Liver (tissue), 9 donors: ENCODE data around the gene MYO5A. TPM values are rescaled to one million over a fixed set of nuclear protein-coding genes. Genes with fewer than 3 reads are reported as not detected.

Experiments
- DNase-seq: peaks from one replicate; pipeline ENCODE4 v3.0.0-alpha.2; 2017; ENCODE audit warnings: low spot score
- H3K27ac ChIP-seq, 2 donors: one replicate each; pipeline ENCODE4 v1.7.0; 2013; ENCODE audit warnings: inconsistent platforms in 2 of 2, low read length in 2 of 2, control low read depth in 1 of 2, low read depth in 1 of 2, mild to moderate bottlenecking in 1 of 2
- H3K27me3 ChIP-seq, 4 donors: one replicate each; pipeline versions ENCODE4 v1.6.1 to v1.7.0; 2013; ENCODE audit warnings: low read length in 3 of 4, inconsistent platforms in 1 of 4, mild to moderate bottlenecking in 1 of 4, moderate library complexity in 1 of 4; ENCODE audit not compliant: control insufficient read depth in 4 of 4, insufficient read depth in 4 of 4
- H3K36me3 ChIP-seq, 4 donors: one replicate each; pipeline versions ENCODE4 v1.6.1 to v1.7.0; 2013; ENCODE audit warnings: low read length in 3 of 4, mild to moderate bottlenecking in 3 of 4, low read depth in 1 of 4, moderate library complexity in 1 of 4; ENCODE audit not compliant: control insufficient read depth in 4 of 4, insufficient read depth in 3 of 4
- H3K4me1 ChIP-seq, 4 donors: one replicate each; pipeline versions ENCODE4 v1.6.1 to v1.7.0; 2013; ENCODE audit warnings: low read length in 3 of 4, mild to moderate bottlenecking in 3 of 4, moderate library complexity in 1 of 4; ENCODE audit not compliant: control insufficient read depth in 4 of 4, insufficient read depth in 4 of 4
- H3K4me3 ChIP-seq, 3 donors: one replicate each; pipeline versions ENCODE4 v1.6.1 to v1.7.0; 2013; ENCODE audit warnings: low read length in 3 of 3, control low read depth in 1 of 3, low read depth in 1 of 3, mild to moderate bottlenecking in 1 of 3
- H3K9ac ChIP-seq, 2 donors: one replicate each; pipeline ENCODE4 v1.7.0; 2013; ENCODE audit warnings: low read length in 2 of 2, mild to moderate bottlenecking in 2 of 2, moderate library complexity in 2 of 2, control low read depth in 1 of 2, low read depth in 1 of 2
- H3K9me3 ChIP-seq, 4 donors: one replicate each; pipeline versions ENCODE4 v1.6.1 to v1.7.0; 2013; ENCODE audit warnings: low read length in 3 of 4; ENCODE audit not compliant: control insufficient read depth in 4 of 4
- ATF3 ChIP-seq: IDR thresholded peaks from 2 replicates; pipeline ENCODE4 v1.6.1; 2016; ENCODE audit warnings: antibody characterized with exemption
- CTCF ChIP-seq: fragments of 150-350 bp; IDR thresholded peaks from 2 replicates; pipeline ENCODE4 v1.5.1; 2017; ENCODE audit warnings: improper control_type of control experiment, low read depth, low read length; ENCODE audit not compliant: missing input control
- EGR1 ChIP-seq, 2 donors: IDR thresholded peaks; 2 replicates each; pipeline ENCODE4 v1.6.1; 2016 to 2018; ENCODE audit warnings: antibody characterized with exemption in 2 of 2, low read depth in 2 of 2
- FOXA1 ChIP-seq: IDR thresholded peaks from 2 replicates; pipeline ENCODE4 v1.6.1; 2016; ENCODE audit warnings: antibody characterized with exemption
- FOXA2 ChIP-seq: IDR thresholded peaks from 2 replicates; pipeline ENCODE4 v1.6.1; 2016; ENCODE audit warnings: antibody characterized with exemption
- GABPA ChIP-seq, 2 donors: IDR thresholded peaks in 1 of 2; conservative IDR thresholded peaks in 1 of 2; 2 replicates each; pipeline ENCODE4 v1.6.1; 2016; ENCODE audit warnings: antibody characterized with exemption in 2 of 2, mild to moderate bottlenecking in 1 of 2, moderate library complexity in 1 of 2
- HNF4A ChIP-seq, 2 donors: conservative IDR thresholded peaks; 2 replicates each; pipeline ENCODE4 v1.6.1; 2016; ENCODE audit warnings: antibody characterized with exemption in 2 of 2, mild to moderate bottlenecking in 2 of 2
- HNF4G ChIP-seq: IDR thresholded peaks from 2 replicates; pipeline ENCODE4 v1.6.1; 2016; ENCODE audit warnings: antibody characterized with exemption
- JUND ChIP-seq, 2 donors: IDR thresholded peaks; 2 replicates each; pipeline ENCODE4 v1.6.1; 2016; ENCODE audit warnings: antibody characterized with exemption in 2 of 2
- MAX ChIP-seq: IDR thresholded peaks from 2 replicates; pipeline ENCODE4 v1.6.1; 2016; ENCODE audit warnings: antibody characterized with exemption
- NR2F2 ChIP-seq: IDR thresholded peaks from 2 replicates; pipeline ENCODE4 v1.6.1; 2016; ENCODE audit warnings: antibody characterized with exemption
- RAD21 ChIP-seq, 2 donors: IDR thresholded peaks; 2 replicates each; pipeline ENCODE4 v1.6.1; 2016; ENCODE audit warnings: antibody characterized with exemption in 2 of 2, mild to moderate bottlenecking in 2 of 2
- REST ChIP-seq: IDR thresholded peaks from 2 replicates; pipeline ENCODE4 v1.6.1; 2016; ENCODE audit warnings: antibody characterized with exemption, mild to moderate bottlenecking
- RXRA ChIP-seq, 2 donors: IDR thresholded peaks; 2 replicates each; pipeline ENCODE4 v1.6.1; 2017 to 2018; ENCODE audit warnings: antibody characterized with exemption in 2 of 2, mild to moderate bottlenecking in 1 of 2
- SP1 ChIP-seq: IDR thresholded peaks from 2 replicates; pipeline ENCODE4 v1.6.1; 2018; ENCODE audit warnings: antibody characterized with exemption, mild to moderate bottlenecking
- TAF1 ChIP-seq: conservative IDR thresholded peaks from 2 replicates; pipeline ENCODE4 v1.6.1; 2016; ENCODE audit warnings: antibody characterized with exemption, mild to moderate bottlenecking
- YY1 ChIP-seq: IDR thresholded peaks from 2 replicates; pipeline ENCODE4 v1.6.1; 2016; ENCODE audit warnings: antibody characterized with exemption, mild to moderate bottlenecking
- ZBTB33 ChIP-seq: IDR thresholded peaks from 2 replicates; pipeline ENCODE4 v1.6.1; 2016; ENCODE audit warnings: antibody characterized with exemption
- WGBS: extraction: QIAGEN DNeasy Blood & Tissue Kit; methylation state at CpG from one replicate; pipeline ENCODE4 v1.1.7; 2013; 5-methylcytosine and 5-hydroxymethylcytosine counted together
- polyA plus RNA-seq, 2 donors: library from polyadenylated mRNA; stranded (reverse) in 1 of 2; unstranded in 1 of 2; fragments of 200-250 nt in 1 of 2; fragments of >200 nt in 1 of 2; fragmentation: Nextera tagmentation in 1 of 2; extraction: Ambion mirVana in 1 of 2; gene quantifications; one replicate each; pipeline versions ENCODE4 v1.2.1 to v1.2.3, GENCODE V29; 2013 to 2015
- total RNA-seq, 2 donors: library from RNA; depleted of rRNA; stranded (reverse); fragments of >200 nt; gene quantifications; one replicate each; pipeline ENCODE4 v1.2.3, GENCODE V29; 2014
- donor health status: healthy.
- donor health status: healthy.
- donor health status: healthy.
- donor health status: healthy.
- donor health status: healthy.

Gene MYO5A
- total and polyA plus RNA-seq, 4 donors: 1.0 to 7.1 (median 3.0) TPM

- Histone ChIP-seq H3K27me3 (no peaks in the 10 kb centered on the region), H3K9ac (no peak overlapping the region), H3K36me3 (no peaks in the 10 kb centered on the region), H3K27ac (no peak overlapping the region), H3K4me1 (peaks cover 4 to 9% (median 5%) of the 10 kb centered on the region in 4 donors), H3K4me3 (no peak overlapping the region), H3K9me3 (no peaks in the 10 kb centered on the region)
- TF ChIP-seq HNF4A (conservative IDR thresholded peaks at IDR 0.05) (peak; percentile 48 to 75), JUND (IDR thresholded peaks at IDR 0.05) (no peak), FOXA1 (no peak), ATF3 (no peak), REST (no peak), EGR1 (IDR thresholded peaks at IDR 0.05; ENCODE audit: low read depth in 2 of 2) (no peak), CTCF (no peak), YY1 (no peak), HNF4G (peak; percentile 32), NR2F2 (no peak), SP1 (peak; percentile 65), RAD21 (IDR thresholded peaks at IDR 0.05) (no peak), ZBTB33 (no peak), TAF1 (no peak), GABPA (IDR thresholded peaks at IDR 0.05 in 1 of 2, conservative IDR thresholded peaks at IDR 0.05 in 1 of 2) (no peak), MAX (no peak), RXRA (IDR thresholded peaks at IDR 0.05) (peak; percentile 35 to 47), FOXA2 (no peak)
- 67% methylated on average over 3 of the region's 3 CpGs for WGBS
- no peak for DNase-seq
Observed at GRCh38 chr15:52540374-52541012, 11.8 kb upstream of the MYO5A start.
